ENCODE data around the gene TMEM151B. TPM values are rescaled to one million over a fixed set of nuclear protein-coding genes. Genes with fewer than 3 reads are reported as not detected.

The TMEM151B gene
- total RNA-seq, 2 donors from 2014 or later: 0.22 to 0.51 TPM

DNA sequence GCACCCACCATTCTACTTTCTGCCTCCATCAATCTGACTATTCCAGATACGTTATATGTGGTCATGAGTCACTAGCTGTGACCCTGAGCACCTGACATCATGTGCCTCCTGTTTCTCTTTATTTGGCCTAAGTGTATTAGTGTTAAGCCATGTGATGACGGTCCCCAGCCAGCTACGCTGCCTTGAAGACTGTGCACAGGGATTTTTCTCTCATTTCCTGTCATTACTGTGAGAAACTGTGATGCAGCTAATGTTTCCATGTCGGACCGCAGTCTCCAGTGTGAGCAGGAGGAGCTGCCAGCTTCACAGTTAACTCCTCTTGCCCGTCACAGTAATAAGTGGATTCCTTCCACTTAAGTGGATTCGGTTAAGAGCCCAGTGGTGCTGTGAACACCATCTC is 62.3 kb downstream of the TMEM151B start:
- Mint-ChIP-seq H3K27ac (no peak overlapping the region), H3K9me3 (no peaks in the 10 kb centered on the region), H3K27me3 (ENCODE audit: insufficient read depth) (peaks cover 13% of the 10 kb centered on the region), H3K4me3 (no peak overlapping the region), H3K36me3 (ENCODE audit: low read depth) (no peaks in the 10 kb centered on the region), H3K4me1 (peaks cover 26% of the 10 kb centered on the region)
- Histone ChIP-seq H3K9me3 (ENCODE audit: control insufficient read depth, low read length) (no peaks in the 10 kb centered on the region), H3K27ac (ENCODE audit: low read depth, low read length) (no peak overlapping the region), H3K36me3 (ENCODE audit: control insufficient read depth, insufficient read depth, low read length) (no peaks in the 10 kb centered on the region), H3K4me3 (ENCODE audit: low read length) (no peak overlapping the region), H3K27me3 (ENCODE audit: control insufficient read depth, insufficient read depth, low read length, poor library complexity, severe bottlenecking) (no peaks in the 10 kb centered on the region), H3K9ac (ENCODE audit: extremely low read depth, low read length, poor library complexity, severe bottlenecking) (no peak overlapping the region), H3K4me1 (ENCODE audit: control insufficient read depth, insufficient read depth, low read length) (peaks cover 7% of the 10 kb centered on the region)
- WGBS, 2 experiments (ENCODE audit: insufficient coverage in 1 of 2, insufficient read length in 1 of 2): 75 to 78% methylated on average over 7 of the region's 7 CpGs
- TF ChIP-seq, protein P1, sequence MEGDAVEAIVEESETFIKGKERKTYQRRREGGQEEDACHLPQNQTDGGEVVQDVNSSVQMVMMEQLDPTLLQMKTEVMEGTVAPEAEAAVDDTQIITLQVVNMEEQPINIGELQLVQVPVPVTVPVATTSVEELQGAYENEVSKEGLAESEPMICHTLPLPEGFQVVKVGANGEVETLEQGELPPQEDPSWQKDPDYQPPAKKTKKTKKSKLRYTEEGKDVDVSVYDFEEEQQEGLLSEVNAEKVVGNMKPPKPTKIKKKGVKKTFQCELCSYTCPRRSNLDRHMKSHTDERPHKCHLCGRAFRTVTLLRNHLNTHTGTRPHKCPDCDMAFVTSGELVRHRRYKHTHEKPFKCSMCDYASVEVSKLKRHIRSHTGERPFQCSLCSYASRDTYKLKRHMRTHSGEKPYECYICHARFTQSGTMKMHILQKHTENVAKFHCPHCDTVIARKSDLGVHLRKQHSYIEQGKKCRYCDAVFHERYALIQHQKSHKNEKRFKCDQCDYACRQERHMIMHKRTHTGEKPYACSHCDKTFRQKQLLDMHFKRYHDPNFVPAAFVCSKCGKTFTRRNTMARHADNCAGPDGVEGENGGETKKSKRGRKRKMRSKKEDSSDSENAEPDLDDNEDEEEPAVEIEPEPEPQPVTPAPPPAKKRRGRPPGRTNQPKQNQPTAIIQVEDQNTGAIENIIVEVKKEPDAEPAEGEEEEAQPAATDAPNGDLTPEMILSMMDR (conservative IDR thresholded peaks at IDR 0.05): no peak
- DNase-seq: no peak

DNA sequence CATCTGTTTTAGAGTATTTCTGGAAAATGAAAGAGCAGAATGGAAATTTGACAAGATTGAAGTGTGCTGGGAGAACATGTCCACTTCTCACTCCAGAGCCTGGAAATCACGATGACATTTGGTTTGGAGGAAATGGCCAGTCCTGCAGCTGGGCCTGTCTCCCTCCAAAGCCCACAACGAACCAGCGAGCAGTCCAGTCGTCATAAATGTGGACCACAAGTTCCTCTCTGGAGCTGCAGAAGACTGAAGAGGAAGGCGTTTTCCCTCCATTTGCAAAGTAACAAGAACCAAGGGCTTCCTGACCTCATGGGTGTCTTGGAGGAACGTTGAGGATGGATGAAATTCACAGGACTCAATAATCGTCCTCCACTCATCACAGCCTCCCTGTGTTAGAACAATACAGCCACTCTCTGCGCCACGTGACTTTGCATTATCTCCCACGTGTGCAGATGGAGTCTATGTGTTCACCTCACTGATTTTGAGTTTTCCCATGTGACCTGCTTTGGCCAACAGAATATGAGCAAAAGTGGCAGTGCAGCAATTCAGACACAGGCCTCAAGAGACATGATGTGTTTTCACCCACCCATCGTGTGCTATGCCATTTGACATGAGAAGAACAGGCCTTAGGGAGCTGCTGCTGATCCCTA is 63.1 kb downstream of the TMEM151B start:
- Histone ChIP-seq H3K27ac (ENCODE audit: low read depth, low read length) (no peak overlapping the region), H3K9me3 (ENCODE audit: control insufficient read depth, low read length) (no peaks in the 10 kb centered on the region), H3K36me3 (ENCODE audit: control insufficient read depth, insufficient read depth, low read length) (no peaks in the 10 kb centered on the region), H3K4me1 (ENCODE audit: control insufficient read depth, insufficient read depth, low read length) (peaks cover 7% of the 10 kb centered on the region), H3K27me3 (ENCODE audit: control insufficient read depth, insufficient read depth, low read length, poor library complexity, severe bottlenecking) (no peaks in the 10 kb centered on the region), H3K4me3 (ENCODE audit: low read length) (no peak overlapping the region), H3K9ac (ENCODE audit: extremely low read depth, low read length, poor library complexity, severe bottlenecking) (no peak overlapping the region)
- no peak for DNase-seq
- WGBS, 2 experiments (ENCODE audit: insufficient coverage in 1 of 2, insufficient read length in 1 of 2): 88 to 91% methylated on average over 10 to 11 of the region's 11 CpGs
- Mint-ChIP-seq H3K9me3 (no peaks in the 10 kb centered on the region), H3K27me3 (ENCODE audit: insufficient read depth) (peaks cover 13% of the 10 kb centered on the region), H3K4me1 (peaks cover 19% of the 10 kb centered on the region), H3K36me3 (ENCODE audit: low read depth) (no peaks in the 10 kb centered on the region), H3K27ac (no peak overlapping the region), H3K4me3 (no peak overlapping the region)
- TF ChIP-seq, protein P1 (conservative IDR thresholded peaks at IDR 0.05): no peak

DNA sequence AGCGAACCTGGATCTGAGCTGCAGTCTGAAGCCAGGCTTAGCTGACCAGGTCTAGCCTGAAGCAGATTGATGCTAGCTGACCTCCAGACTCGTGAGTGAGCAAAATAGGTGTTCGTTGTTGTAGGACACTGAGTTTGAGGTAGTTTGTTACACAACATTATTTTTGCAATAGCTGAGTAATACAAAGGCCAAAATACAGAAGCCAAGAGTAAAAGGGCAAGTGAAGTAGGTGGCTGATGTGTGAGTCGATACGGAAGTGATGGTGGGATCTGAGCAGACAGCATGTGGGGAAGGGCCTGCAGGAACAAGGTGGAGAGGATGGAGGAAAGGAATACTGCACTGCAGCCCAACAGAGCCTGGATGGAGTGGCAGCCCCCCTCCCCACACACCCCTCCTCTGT is 63.7 kb downstream of the TMEM151B start:
- H3K27ac ChIP-seq (ENCODE audit: low read depth, low read length): no peak overlapping the region
- Mint-ChIP-seq H3K36me3 (ENCODE audit: low read depth) (no peaks in the 10 kb centered on the region), H3K4me1 (peaks cover 15% of the 10 kb centered on the region), H3K9me3 (no peaks in the 10 kb centered on the region), H3K27me3 (ENCODE audit: insufficient read depth) (peaks cover 10% of the 10 kb centered on the region), H3K4me3 (no peak overlapping the region), H3K27ac (no peak overlapping the region)
- H3K27me3 ChIP-seq (ENCODE audit: control insufficient read depth, insufficient read depth, low read length, poor library complexity, severe bottlenecking): no peaks in the 10 kb centered on the region
- H3K4me1 ChIP-seq (ENCODE audit: control insufficient read depth, insufficient read depth, low read length): peaks cover 7% of the 10 kb centered on the region
- TF ChIP-seq, protein P1 (conservative IDR thresholded peaks at IDR 0.05): no peak
- no peak overlapping the region for H3K9ac ChIP-seq (ENCODE audit: extremely low read depth, low read length, poor library complexity, severe bottlenecking)
- WGBS, 2 experiments (ENCODE audit: insufficient coverage in 1 of 2, insufficient read length in 1 of 2): 90 to 92% methylated on average over 3 to 5 of the region's 5 CpGs
- H3K36me3 ChIP-seq (ENCODE audit: control insufficient read depth, insufficient read depth, low read length): no peaks in the 10 kb centered on the region
- H3K9me3 ChIP-seq (ENCODE audit: control insufficient read depth, low read length): no peaks in the 10 kb centered on the region
- H3K4me3 ChIP-seq (ENCODE audit: low read length): no peak overlapping the region
- no peak for DNase-seq
